GM13976 (cell line): ENCODE measurements around the gene PGRMC1.
"Not testable (repeated sequence)": the region's sequence is repeated elsewhere in the genome, so short reads cannot be mapped to it uniquely, and the experiment has no call there.

Source experiments
- DNase-seq: peaks from one replicate; pipeline ENCODE4 v3.0.0; 2012; ENCODE audit warnings: low spot score
- CTCF ChIP-seq: IDR thresholded peaks from 2 replicates; pipeline ENCODE4 v1.5.1; 2012; ENCODE audit warnings: borderline replicate concordance, mild to moderate bottlenecking; ENCODE audit not compliant: insufficient read depth; ENCODE audit errors: extremely low read depth, missing control alignments, control extremely low read depth
- in situ Hi-C: fragments of 300-500 bp; cut with MboI; formaldehyde crosslinking; loops from one replicate; pipeline ENCODE4 v1.12.0; 2022; ENCODE audit warnings: low sequenced_read_pairs, mixed read lengths, inconsistent platforms; ENCODE audit not compliant: unreplicated experiment

The PGRMC1 gene

GRCh38 chrX:119240356-119240755 is 4.3 kb downstream of the PGRMC1 start:
- DNase-seq = no peak
- in situ Hi-C loops = no loop called here
- no peak for TF ChIP-seq CTCF

- DNase-seq = no peak
- TF ChIP-seq CTCF = no peak
- in situ Hi-C loops = no loop called here
These were observed 11.6 kb downstream of the PGRMC1 start for GRCh38 chrX:119247702-119248101.

- DNase-seq = no peak
- TF ChIP-seq CTCF = no peak
- in situ Hi-C loops = no loop called here
These were observed 13.8 kb downstream of the PGRMC1 start for GRCh38 chrX:119249891-119250290.

- in situ Hi-C loops = no loop called here
- DNase-seq = no peak
- TF ChIP-seq CTCF = no peak
These were observed 15.3 kb downstream of the PGRMC1 start for GRCh38 chrX:119251386-119251785.

GRCh38 chrX:119252716-119253115 is 16.6 kb downstream of the PGRMC1 start:
- in situ Hi-C loops = no loop called here
- no peak for DNase-seq
- no peak for TF ChIP-seq CTCF

GRCh38 chrX:119266364-119266995 is 30.4 kb downstream of the PGRMC1 start:
- peak; percentile 26 for DNase-seq
- in situ Hi-C loops = no loop called here

GRCh38 chrX:119267115-119267514 is 31.0 kb downstream of the PGRMC1 start:
- DNase-seq, in situ Hi-C loops: not testable (repeated sequence)

More at GRCh38 chrX:119266364-119266995, 30.4 kb downstream of the PGRMC1 start:
- TF ChIP-seq CTCF = peak; percentile 71
